ENCODE measurements around the gene CATSPERB.

Gene CATSPERB

GRCh38 chr14:91727121-91727520, 4.8 kb downstream of the CATSPERB start:
- ChIA-PET CTCF (no interaction called here), POLR2A (no interaction called here)
- no peak for TF ChIP-seq CTCF (IDR thresholded peaks at IDR 0.05; ENCODE audit: control extremely low read depth, extremely low read depth, low read depth, missing control alignments)
- no peak for DNase-seq (ENCODE audit: extremely low spot score)

- ChIA-PET CTCF (interaction anchor here (1.6 kb wide), 1 partner anchor 35 kb away, joined by 4 read pairs; no protein-coding TSS in a partner anchor), POLR2A (no interaction called here)
Observed at GRCh38 chr14:91723501-91723900, 8.4 kb downstream of the CATSPERB start.

GRCh38 chr14:91722386-91722785, 9.5 kb downstream of the CATSPERB start:
- DNase-seq (ENCODE audit: extremely low spot score): no peak
- no peak for TF ChIP-seq CTCF (IDR thresholded peaks at IDR 0.05; ENCODE audit: control extremely low read depth, extremely low read depth, low read depth, missing control alignments)
- CTCF ChIA-PET: interaction anchor here (1.6 kb wide), 1 partner anchor 36 kb away, joined by 4 read pairs; no protein-coding TSS in a partner anchor
- POLR2A ChIA-PET: no interaction called here

More at GRCh38 chr14:91723501-91723900, 8.4 kb downstream of the CATSPERB start:
- DNase-seq (ENCODE audit: extremely low spot score): no peak
- no peak for TF ChIP-seq CTCF (IDR thresholded peaks at IDR 0.05; ENCODE audit: control extremely low read depth, extremely low read depth, low read depth, missing control alignments)

- DNase-seq (ENCODE audit: extremely low spot score): no peak
- POLR2A ChIA-PET: no interaction called here
- CTCF ChIA-PET: no interaction called here
Observed at GRCh38 chr14:91719839-91720238, 12.0 kb downstream of the CATSPERB start.

GRCh38 chr14:91716999-91717398, 14.9 kb downstream of the CATSPERB start:
- ChIA-PET POLR2A (no interaction called here), CTCF (interaction anchor here (1.2 kb wide), 1 partner anchor 166 kb away, joined by 3 read pairs; no protein-coding TSS in a partner anchor)
- TF ChIP-seq CTCF (IDR thresholded peaks at IDR 0.05; ENCODE audit: control extremely low read depth, extremely low read depth, low read depth, missing control alignments): no peak
- no peak for DNase-seq (ENCODE audit: extremely low spot score)

More at GRCh38 chr14:91719839-91720238, 12.0 kb downstream of the CATSPERB start:
- TF ChIP-seq CTCF (IDR thresholded peaks at IDR 0.05; ENCODE audit: control extremely low read depth, extremely low read depth, low read depth, missing control alignments): no peak

- DNase-seq (ENCODE audit: extremely low spot score): no peak
- POLR2A ChIA-PET: no interaction called here
- CTCF ChIA-PET: no interaction called here
- no peak for TF ChIP-seq CTCF (IDR thresholded peaks at IDR 0.05; ENCODE audit: control extremely low read depth, extremely low read depth, low read depth, missing control alignments)
Observed at GRCh38 chr14:91714805-91715204, 17.1 kb downstream of the CATSPERB start.

- ChIA-PET POLR2A (no interaction called here), CTCF (no interaction called here)
- DNase-seq (ENCODE audit: extremely low spot score): no peak
- TF ChIP-seq CTCF (IDR thresholded peaks at IDR 0.05; ENCODE audit: control extremely low read depth, extremely low read depth, low read depth, missing control alignments): no peak
Observed at GRCh38 chr14:91708795-91709194, 23.1 kb downstream of the CATSPERB start.

Measured in GM10248 (cell line).